IMR-90 (cell line): ENCODE data around the gene RNF113A. TPM values are rescaled to one million over a fixed set of nuclear protein-coding genes. Genes with fewer than 3 reads are reported as not detected.
A peak's percentile ranks its signal among the peaks of the same experiment; 100 is the strongest.

Experiments
- ATAC-seq: fragments of 200-7000 bp; cut with Tn5 transposase; 2 replicates; pipeline ENCODE4 v1.9.1; 2020; ENCODE audit warnings: low read depth, mild to moderate bottlenecking, moderate library complexity
- BruUV-seq: library from RNA; stranded (reverse); fragments of 400-500 nt; replicated peaks from 2 replicates; lab custom pipeline; 2021; lab: Mats Ljungman, UMichigan
- CTCF ChIA-PET: fragments of 300-600 bp; formaldehyde crosslinking; extraction: SDS; loops from one replicate; lab custom pipeline; 2021; ENCODE audit warnings: antibody characterized with exemption; lab: Yijun Ruan, JAX
- POLR2A ChIA-PET: fragments of 300-600 bp; sonication (Branson Sonifier 250); formaldehyde crosslinking; loops from one replicate; lab custom pipeline; 2022; ENCODE audit warnings: antibody characterized with exemption; ENCODE audit not compliant: unreplicated experiment; lab: Charles Lee
- DNase-seq: peaks from one replicate; pipeline ENCODE4 v3.0.0; 2013
- H2AFZ ChIP-seq: replicated peaks from 2 replicates; pipeline ENCODE3; 2013; ENCODE audit warnings: low read length, mild to moderate bottlenecking; ENCODE audit not compliant: poor library complexity
- H2AK5ac ChIP-seq: 2 replicates; pipeline ENCODE4 v1.6.1; 2013; ENCODE audit warnings: low read depth, low read length, inconsistent platforms
- H2AK9ac ChIP-seq: replicated peaks from 2 replicates; pipeline ENCODE3; 2013; ENCODE audit warnings: mild to moderate bottlenecking, low read depth, low read length, moderate library complexity; ENCODE audit not compliant: poor library complexity
- H2BK120ac ChIP-seq: 2 replicates; pipeline ENCODE4 v1.6.1; 2013; ENCODE audit warnings: low read depth, low read length, inconsistent platforms
- H2BK15ac ChIP-seq: 3 replicates; pipeline ENCODE4 v1.6.1; 2013; ENCODE audit warnings: low read depth, low read length, inconsistent platforms
- H2BK20ac ChIP-seq: 2 replicates; pipeline ENCODE4 v1.6.1; 2013; ENCODE audit warnings: low read depth, mild to moderate bottlenecking, inconsistent platforms, low read length, moderate library complexity
- H2BK5ac ChIP-seq: 2 replicates; pipeline ENCODE4 v1.6.1; 2013; ENCODE audit warnings: mild to moderate bottlenecking, low read depth, low read length, inconsistent platforms; ENCODE audit not compliant: poor library complexity, severe bottlenecking
- H3K14ac ChIP-seq: replicated peaks from 2 replicates; pipeline ENCODE4 v1.6.1; 2013; ENCODE audit warnings: low read depth, low read length, inconsistent platforms
- H3K18ac ChIP-seq: 2 replicates; pipeline ENCODE4 v1.6.1; 2013; ENCODE audit warnings: low read depth, low read length, control low read depth
- H3K23ac ChIP-seq: 2 replicates; pipeline ENCODE4 v1.6.1; 2013; ENCODE audit warnings: low read depth, low read length, inconsistent platforms
- H3K27ac ChIP-seq: 2 replicates; pipeline ENCODE4 v1.5.1; 2013; ENCODE audit warnings: mild to moderate bottlenecking, control low read depth, low read length; ENCODE audit not compliant: insufficient read depth
- H3K27me3 ChIP-seq: 2 replicates; pipeline ENCODE4 v1.6.1; 2013; ENCODE audit warnings: low read length; ENCODE audit not compliant: control insufficient read depth, insufficient read depth
- H3K36me3 ChIP-seq: 2 replicates; pipeline ENCODE4 v1.6.1; 2013; ENCODE audit warnings: low read length, mixed read lengths; ENCODE audit not compliant: control insufficient read depth, insufficient read depth
- H3K4ac ChIP-seq: 2 replicates; pipeline ENCODE4 v1.6.1; 2013; ENCODE audit warnings: low read depth, low read length, inconsistent platforms
- H3K4me1 ChIP-seq: 2 replicates; pipeline ENCODE4 v1.6.1; 2013; ENCODE audit warnings: low read length, mixed read lengths; ENCODE audit not compliant: control insufficient read depth, insufficient read depth
- H3K4me2 ChIP-seq: 2 replicates; pipeline ENCODE4 v1.6.1; 2013; ENCODE audit warnings: low read depth, mild to moderate bottlenecking, control low read depth, low read length, moderate library complexity
- H3K4me3 ChIP-seq: 2 replicates; pipeline ENCODE4 v1.5.1; 2013; ENCODE audit warnings: low read depth, mild to moderate bottlenecking, control low read depth, low read length, moderate library complexity; ENCODE audit not compliant: insufficient read depth
- H3K56ac ChIP-seq: 2 replicates; pipeline ENCODE4 v1.6.1; 2013; ENCODE audit warnings: low read length, inconsistent platforms; ENCODE audit not compliant: insufficient read depth; ENCODE audit errors: extremely low read depth
- H3K79me1 ChIP-seq, 2 experiments: 2 replicates each; pipeline ENCODE4 v1.6.1; 2013; ENCODE audit warnings: low read length in 2 of 2, inconsistent platforms in 1 of 2, low read depth in 1 of 2
- H3K9ac ChIP-seq: 2 replicates; pipeline ENCODE4 v1.6.1; 2013; ENCODE audit warnings: low read depth, low read length, control low read depth
- H3K9me1 ChIP-seq: 2 replicates; pipeline ENCODE4 v1.6.1; 2013; ENCODE audit warnings: low read length, inconsistent platforms; ENCODE audit not compliant: insufficient read depth
- H3K9me3 ChIP-seq: 2 replicates; pipeline ENCODE4 v1.6.1; 2013; ENCODE audit warnings: low read length; ENCODE audit not compliant: control insufficient read depth, insufficient read depth
- H4K20me1 ChIP-seq: 2 replicates; pipeline ENCODE4 v1.6.1; 2013; ENCODE audit warnings: low read length, inconsistent platforms; ENCODE audit not compliant: insufficient read depth
- H4K5ac ChIP-seq: 2 replicates; pipeline ENCODE4 v1.6.1; 2013; ENCODE audit warnings: mild to moderate bottlenecking, low read depth, low read length, control low read depth
- H4K8ac ChIP-seq, 2 experiments: 2 replicates each; pipeline ENCODE4 v1.6.1; 2013; ENCODE audit warnings: low read depth in 2 of 2, low read length in 2 of 2, control low read depth in 1 of 2, inconsistent platforms in 1 of 2
- H4K91ac ChIP-seq: 2 replicates; pipeline ENCODE4 v1.6.1; 2013; ENCODE audit warnings: low read depth, low read length, inconsistent platforms; ENCODE audit not compliant: insufficient read depth
- RAD21 ChIP-seq: IDR thresholded peaks from 2 replicates; pipeline ENCODE4 v1.6.1; 2012; ENCODE audit warnings: low read length, improper control_type of control experiment
- WGBS, 2 experiments: methylation state at CpG; one replicate each; pipeline versions ENCODE4 v1.1.5 to v1.1.7; 2013; ENCODE audit warnings: missing lambda C conversion rate in 2 of 2; ENCODE audit not compliant: insufficient read length in 1 of 2; ENCODE audit errors: extremely low coverage in 2 of 2; 5-methylcytosine and 5-hydroxymethylcytosine counted together
- dilution Hi-C: fragments of 300-500 bp; cut with HindIII; formaldehyde crosslinking; loops from one replicate; pipeline ENCODE4 v1.14.3; 2018; ENCODE audit warnings: low sequenced_read_pairs; ENCODE audit not compliant: unreplicated experiment
- in situ Hi-C: fragments of 300-500 bp; cut with MboI; formaldehyde crosslinking; loops from 3 replicates; pipeline ENCODE4 v1.14.3; 2019; ENCODE audit warnings: low sequenced_read_pairs, inconsistent platforms, mixed read lengths
- intact Hi-C: fragments of 100-400 bp; cut with micrococcal nuclease; formaldehyde crosslinking; loops from 2 replicates; pipeline ENCODE4 v1.10.0; 2022
- polyA plus RNA-seq, 3 experiments: library from polyadenylated mRNA; depleted of rRNA; stranded (reverse); fragments of >200 nt; gene quantifications; 2 replicates each; pipeline ENCODE4 v1.2.3, GENCODE V29; 2012; ENCODE audit warnings: low replicate concordance in 1 of 3
- total RNA-seq: library from RNA; depleted of rRNA; stranded (reverse); fragments of >200 nt; gene quantifications from 2 replicates; pipeline ENCODE4 v1.2.3, GENCODE V29; 2012
- TF ChIP-seq, protein P1 (sequence below): conservative IDR thresholded peaks from 2 replicates; pipeline ENCODE4 v1.5.1; 2012; ENCODE audit warnings: mild to moderate bottlenecking, low read depth, low read length, improper control_type of control experiment

Gene RNF113A
- total and polyA plus RNA-seq, 2 of the 4 experiments (the other 2 are of a cell fraction), result 16.5 to 17.0 TPM

GRCh38 chrX:119887721-119888425 is 16.3 kb upstream of the RNF113A start:
- intact Hi-C loops, result loop anchor here (10.0 kb wide), 1 partner anchor 373 kb away; no protein-coding TSS in a partner anchor
- DNase-seq, result peak; percentile 30

More at GRCh38 chrX:119887721-119888425, 16.3 kb upstream of the RNF113A start:
- Histone ChIP-seq H3K79me1 (no peaks in the 10 kb centered on the region), H2AFZ (peak overlapping the region; percentile 89), H3K4me1 (no peaks in the 10 kb centered on the region), H3K27ac (no peak overlapping the region), H3K9me3 (no peaks in the 10 kb centered on the region), H2BK120ac (no peak overlapping the region), H4K20me1 (no peaks in the 10 kb centered on the region), H3K9me1 (no peaks in the 10 kb centered on the region), H3K36me3 (no peaks in the 10 kb centered on the region), H3K18ac (no peak overlapping the region), H2BK5ac (no peak overlapping the region), H3K56ac (no peak overlapping the region), H4K8ac (no peak overlapping the region; a peak in 1 of 4 replicates), H3K4ac (no peak overlapping the region), H3K9ac (no peak overlapping the region), H3K14ac (no peak overlapping the region), H2BK15ac (no peak overlapping the region), H3K27me3 (no peaks in the 10 kb centered on the region), H4K91ac (no peak overlapping the region), H2AK9ac (no peak overlapping the region), H3K4me2 (peak overlapping the region; percentile 62), H2BK20ac (no peak overlapping the region), H3K23ac (no peak overlapping the region), H2AK5ac (no peak overlapping the region), H3K4me3 (peak overlapping the region; percentile 31), H4K5ac (no peak overlapping the region)
- dilution Hi-C loops, result no loop called here
- ChIA-PET CTCF (interaction anchor here (0.6 to 1.2 kb wide), 7 partner anchors 7 to 33 kb away, joined by 3 to 5 read pairs (median 4); partner anchors contain the start of genes NDUFA1 and RNF113A), POLR2A (no interaction called here)
- ATAC-seq, result peak; percentile 86
- WGBS, 2 experiments, result 52% methylated on average over 13 of the region's 40 CpGs; no CpG with 5 or more reads in 1 of the 2 experiments
- TF ChIP-seq, protein P1, sequence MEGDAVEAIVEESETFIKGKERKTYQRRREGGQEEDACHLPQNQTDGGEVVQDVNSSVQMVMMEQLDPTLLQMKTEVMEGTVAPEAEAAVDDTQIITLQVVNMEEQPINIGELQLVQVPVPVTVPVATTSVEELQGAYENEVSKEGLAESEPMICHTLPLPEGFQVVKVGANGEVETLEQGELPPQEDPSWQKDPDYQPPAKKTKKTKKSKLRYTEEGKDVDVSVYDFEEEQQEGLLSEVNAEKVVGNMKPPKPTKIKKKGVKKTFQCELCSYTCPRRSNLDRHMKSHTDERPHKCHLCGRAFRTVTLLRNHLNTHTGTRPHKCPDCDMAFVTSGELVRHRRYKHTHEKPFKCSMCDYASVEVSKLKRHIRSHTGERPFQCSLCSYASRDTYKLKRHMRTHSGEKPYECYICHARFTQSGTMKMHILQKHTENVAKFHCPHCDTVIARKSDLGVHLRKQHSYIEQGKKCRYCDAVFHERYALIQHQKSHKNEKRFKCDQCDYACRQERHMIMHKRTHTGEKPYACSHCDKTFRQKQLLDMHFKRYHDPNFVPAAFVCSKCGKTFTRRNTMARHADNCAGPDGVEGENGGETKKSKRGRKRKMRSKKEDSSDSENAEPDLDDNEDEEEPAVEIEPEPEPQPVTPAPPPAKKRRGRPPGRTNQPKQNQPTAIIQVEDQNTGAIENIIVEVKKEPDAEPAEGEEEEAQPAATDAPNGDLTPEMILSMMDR, result peak; percentile 46
- no peak for TF ChIP-seq RAD21
- in situ Hi-C loops, result no loop called here
- BruUV-seq, result no TSS peak
